K562 (cell line): ENCODE data around the gene ZNF146. TPM values are rescaled to one million over a fixed set of nuclear protein-coding genes. Genes with fewer than 3 reads are reported as not detected.
A peak's percentile ranks its signal among the peaks of the same experiment; 100 is the strongest.

ENCODE experiments used
- ATF1 ChIP-seq, 2 experiments: fragments of 450-650 bp in 1 of 2; IDR thresholded peaks; 2 replicates each; pipeline ENCODE4 v1.6.1; 2016; ENCODE audit warnings: missing compliant biosample characterization in 1 of 2, missing genetic modification characterization in 1 of 2
- ATF7 ChIP-seq: fragments of 450-650 bp; IDR thresholded peaks from 2 replicates; pipeline ENCODE4 v1.7.1; 2014; ENCODE audit warnings: mild to moderate bottlenecking, moderate library complexity
- CEBPB ChIP-seq: fragments of 450-650 bp; IDR thresholded peaks from 2 replicates; pipeline ENCODE4 v1.6.1; 2016; ENCODE audit warnings: missing genetic modification characterization, missing compliant biosample characterization
- CEBPG ChIP-seq, 3 experiments: fragments of 200-800 bp in 1 of 3; sonication (Bioruptor generic) in 1 of 3; sonication (generic) in 1 of 3; formaldehyde crosslinking in 1 of 3; IDR thresholded peaks in 2 of 3; conservative IDR thresholded peaks in 1 of 3; 2 replicates each; pipeline versions ENCODE4 v1.6.1 to v1.8.0; 2016 to 2022; ENCODE audit warnings: missing compliant biosample characterization in 2 of 3, missing genetic modification characterization in 2 of 3, mild to moderate bottlenecking in 1 of 3, missing genetic modification reagents in 1 of 3
- CTBP1 ChIP-seq: fragments of 450-650 bp; IDR thresholded peaks from 2 replicates; pipeline ENCODE4 v1.6.1; 2016; ENCODE audit warnings: borderline replicate concordance
- CXXC5 ChIP-seq: fragments of 250-450 bp; sonication (Bioruptor Pico); IDR thresholded peaks from 2 replicates; pipeline ENCODE4 v1.8.0; 2022; ENCODE audit warnings: inconsistent platforms, mild to moderate bottlenecking, moderate library complexity
- E2F6 ChIP-seq, 2 experiments: IDR thresholded peaks; 2 replicates each; pipeline ENCODE4 v1.6.1; 2011; ENCODE audit warnings: borderline replicate concordance in 1 of 2, control low read depth in 1 of 2, low read depth in 1 of 2, low read length in 1 of 2, mild to moderate bottlenecking in 1 of 2, mixed read lengths in 1 of 2, moderate library complexity in 1 of 2; ENCODE audit not compliant: insufficient read depth in 1 of 2, insufficient read length in 1 of 2, poor library complexity in 1 of 2, severe bottlenecking in 1 of 2; ENCODE audit errors: extremely low read depth in 1 of 2
- KLF1 ChIP-seq: fragments of 450-650 bp; IDR thresholded peaks from 2 replicates; pipeline ENCODE4 v1.6.1; 2016; ENCODE audit warnings: missing genetic modification characterization, missing compliant biosample characterization
- L3MBTL2 ChIP-seq: fragments of 450-650 bp; IDR thresholded peaks from 2 replicates; pipeline ENCODE4 v1.6.1; 2016; ENCODE audit warnings: mild to moderate bottlenecking, moderate library complexity
- MGA ChIP-seq: fragments of 450-650 bp; IDR thresholded peaks from 2 replicates; pipeline ENCODE4 v1.6.1; 2016; ENCODE audit warnings: mild to moderate bottlenecking, moderate library complexity
- NR3C1 ChIP-seq: sonication (generic); formaldehyde crosslinking; IDR thresholded peaks from 2 replicates; pipeline ENCODE4 v1.8.1; 2022; ENCODE audit warnings: missing genetic modification reagents
- PHF8 ChIP-seq: fragments of 200-600 bp; sonication (generic); IDR thresholded peaks from 2 replicates; pipeline ENCODE4 v1.6.1; 2012; ENCODE audit warnings: mixed run types, mild to moderate bottlenecking, inconsistent platforms, low read length, moderate library complexity, borderline replicate concordance
- TAF1 ChIP-seq: IDR thresholded peaks from 2 replicates; pipeline ENCODE4 v1.6.1; 2011; ENCODE audit warnings: mild to moderate bottlenecking, low read length, moderate library complexity; ENCODE audit not compliant: insufficient read depth, control insufficient read depth, severe bottlenecking; ENCODE audit errors: extremely low read depth
- ZFX ChIP-seq: sonication (generic); formaldehyde crosslinking; IDR thresholded peaks from 2 replicates; pipeline ENCODE4 v1.8.0; 2022; ENCODE audit warnings: mild to moderate bottlenecking, missing genetic modification reagents, moderate library complexity
- ZNF75A ChIP-seq: fragments of 450-650 bp; formaldehyde crosslinking; IDR thresholded peaks from 2 replicates; pipeline ENCODE4 v1.4.0; 2020; ENCODE audit warnings: mild to moderate bottlenecking
- polyA plus RNA-seq, 8 experiments: library from polyadenylated mRNA; depleted of rRNA in 4 of 8; stranded (reverse) in 5 of 8; unstranded in 3 of 8; fragments of >200 nt; fragmentation: Nextera tagmentation in 2 of 8; fragmentation: Illumina TruSeq in 1 of 8; extraction: Ambion mirVana in 2 of 8; extraction: Trizol in 1 of 8; gene quantifications; 2 replicates each; pipeline versions ENCODE4 v1.2.1 to v1.2.3, GENCODE V29; 2011 to 2014; ENCODE audit warnings: inconsistent platforms in 1 of 8, missing spikeins in 1 of 8
- total RNA-seq, 7 experiments: library from RNA; depleted of rRNA in 6 of 7; stranded (reverse); fragments of >200 nt in 6 of 7; fragmentation: Illumina TruSeq in 2 of 7; extraction: Trizol in 2 of 7; gene quantifications; 2 replicates each; pipeline versions ENCODE4 v1.2.1 to v1.2.3, GENCODE V29; 2011 to 2021; ENCODE audit warnings: low replicate concordance in 1 of 7

ZNF146 gene
- total and polyA plus RNA-seq, 9 of the 15 experiments (the other 6 are each of a cell fraction or from before 2014, with no cell fraction given): 36.2 to 195 (median 116) TPM

- TF ChIP-seq ZFX (CRISPR knock-in tag) (peak; percentile 41; the same call in 1 of the 2 replicates), CEBPB (tag) (peak; percentile 36; the same call in 1 of the 2 replicates), CEBPG (CRISPR knock-in tag; IDR thresholded peaks at IDR 0.05) (peak; percentile 76), CEBPG (tag; conservative IDR thresholded peaks at IDR 0.05 in 1 of 2, IDR thresholded peaks at IDR 0.05 in 1 of 2) (no peak), L3MBTL2 (peak; percentile 68), ATF1 (CRISPR knock-in tag; IDR thresholded peaks at IDR 0.05) (no peak), ATF1 (tag; IDR thresholded peaks at IDR 0.05) (peak; percentile 21; the same call in 1 of the 2 replicates), KLF1 (tag) (no peak), E2F6 (IDR thresholded peaks at IDR 0.05; ENCODE audit: borderline replicate concordance in 1 of 2, extremely low read depth in 1 of 2, insufficient read depth in 1 of 2, insufficient read length in 1 of 2, low read depth in 1 of 2, low read length in 1 of 2, poor library complexity in 1 of 2, severe bottlenecking in 1 of 2) (peak in 1 of 2 experiments; percentile 45), PHF8 (peak; percentile 28; the same call in 1 of the 2 replicates), MGA (peak; percentile 82), CTBP1 (0 out of 2 replicates have a peak, but pooled peaks have one; percentile 6), CXXC5 (CRISPR knock-in tag) (peak; percentile 46), TAF1 (peak; percentile 37), ATF7 (peak; percentile 55; the same call in 1 of the 2 replicates), ZNF75A (no peak), NR3C1 (CRISPR knock-in tag) (no peak)
Observed at GRCh38 chr19:36266375-36266961, 51.6 kb downstream of the ZNF146 start (continued).
